H1 (cell line): ENCODE results near the gene ANKRD40CL.

Source experiments
- CTCF ChIP-seq, 3 experiments: IDR thresholded peaks; 1 replicate in 2 of 3; 2 replicates in 1 of 3; pipeline versions ENCODE4 v1.5.1 to v1.6.1; 2011; ENCODE audit warnings: low read length in 3 of 3, mild to moderate bottlenecking in 3 of 3, inconsistent platforms in 2 of 3, low read depth in 1 of 3, moderate library complexity in 1 of 3; ENCODE audit not compliant: insufficient read depth in 1 of 3; ENCODE audit errors: control extremely low read depth in 1 of 3
- E2F6 ChIP-seq: IDR thresholded peaks from 2 replicates; pipeline ENCODE4 v1.6.1; 2012; ENCODE audit warnings: inconsistent platforms
- POLR2A ChIP-seq, 2 experiments: IDR thresholded peaks; 1 replicate in 1 of 2; 2 replicates in 1 of 2; pipeline ENCODE4 v1.6.1; 2011; ENCODE audit warnings: low read depth in 2 of 2, low read length in 2 of 2, mild to moderate bottlenecking in 2 of 2; ENCODE audit errors: control extremely low read depth in 1 of 2
- RAD21 ChIP-seq, 2 experiments: IDR thresholded peaks in 1 of 2; conservative IDR thresholded peaks in 1 of 2; 2 replicates each; pipeline ENCODE4 v1.6.1; 2011; ENCODE audit warnings: low read depth in 2 of 2, low read length in 2 of 2, improper control_type of control experiment in 1 of 2, inconsistent platforms in 1 of 2, mild to moderate bottlenecking in 1 of 2, moderate library complexity in 1 of 2
- TAF1 ChIP-seq: IDR thresholded peaks from 2 replicates; pipeline ENCODE4 v1.6.1; 2011; ENCODE audit warnings: mild to moderate bottlenecking, low read depth, low read length

GRCh38 chr17:50778988-50779387 is 11.7 kb upstream of the ANKRD40CL start:
- no peak for TF ChIP-seq RAD21 (IDR thresholded peaks at IDR 0.05 in 1 of 2, conservative IDR thresholded peaks at IDR 0.05 in 1 of 2; ENCODE audit: low read depth in 2 of 2, low read length in 2 of 2)
- TF ChIP-seq CTCF (IDR thresholded peaks at IDR 0.05; ENCODE audit: control extremely low read depth in 1 of 3, insufficient read depth in 1 of 3, low read depth in 1 of 3, low read length in 3 of 3), result no peak
- no peak for TF ChIP-seq TAF1
- TF ChIP-seq E2F6, result no peak
- TF ChIP-seq POLR2A (IDR thresholded peaks at IDR 0.05; ENCODE audit: control extremely low read depth in 1 of 2, low read depth in 2 of 2, low read length in 2 of 2), result no peak
